Measurements from ENCODE around the gene DNAJC19. TPM values are rescaled to one million over a fixed set of nuclear protein-coding genes. Genes with fewer than 3 reads are reported as not detected.

Gene DNAJC19
- total and polyA plus RNA-seq, 2 donors (not counting 1 experiment from before 2014, with no cell fraction given), result 26.9 to 48.9 TPM

- TF ChIP-seq CTCF (IDR thresholded peaks at IDR 0.05) (no peak), EZH2 (IDR thresholded peaks at IDR 0.05; ENCODE audit: borderline replicate concordance, insufficient read depth, low read depth, low read length, poor library complexity, severe bottlenecking) (no peak)
- DNase-seq, result no peak
- H3K9ac ChIP-seq (ENCODE audit: low read length), result no peak overlapping the region
- H2AFZ ChIP-seq (ENCODE audit: insufficient read depth, low read depth, low read length, poor library complexity, severe bottlenecking), result no peak overlapping the region
- no peaks in the 10 kb centered on the region for H3K9me3 ChIP-seq (ENCODE audit: control extremely low read depth in 1 of 3, control insufficient read depth in 2 of 3, insufficient read depth in 1 of 3, low read length in 2 of 3)
- no peaks in the 10 kb centered on the region for H3K79me2 ChIP-seq (ENCODE audit: control insufficient read depth, insufficient read depth, low read length)
- peaks cover 9% of the 10 kb centered on the region for H3K4me1 Mint-ChIP-seq
- ChIA-PET POLR2A (no interaction called here), CTCF (interaction anchor here (0.7 kb wide), 1 partner anchor 32 kb away, joined by 4 read pairs; no protein-coding TSS in a partner anchor)
- no peak overlapping the region for H3K4me2 ChIP-seq (replicated peaks; ENCODE audit: low read depth, low read length, poor library complexity, severe bottlenecking)
- no peak overlapping the region for H3K27ac Mint-ChIP-seq
- H3K4me3 ChIP-seq (ENCODE audit: control extremely low read depth in 1 of 5, extremely low read depth in 1 of 5, insufficient read depth in 1 of 5, low read depth in 2 of 5, low read length in 4 of 5), result no peak overlapping the region
- no peak for ATAC-seq (ENCODE audit: low read depth)
- peaks cover 0 to 5% of the 10 kb centered on the region in 2 donors for H3K4me1 ChIP-seq (ENCODE audit: control insufficient read depth in 2 of 2, insufficient read depth in 2 of 2, low read length in 2 of 2)
- no peaks in the 10 kb centered on the region for H3K9me3 Mint-ChIP-seq (ENCODE audit: insufficient read depth)
- intact Hi-C loops (cut with micrococcal nuclease), result no loop called here
- H3K36me3 ChIP-seq (replicated peaks in 1 of 2; ENCODE audit: control extremely low read depth in 1 of 2, control insufficient read depth in 1 of 2, extremely low read depth in 1 of 2, insufficient read depth in 2 of 2, low read length in 1 of 2), result peaks cover 5 to 22% of the 10 kb centered on the region in 2 experiments
- no peak overlapping the region for H3K4me3 Mint-ChIP-seq
- no peaks in the 10 kb centered on the region for H3K27me3 Mint-ChIP-seq
- H3K27ac ChIP-seq (ENCODE audit: low read length in 2 of 2), result no peak overlapping the region
- H3K27me3 ChIP-seq (replicated peaks in 1 of 4; ENCODE audit: control extremely low read depth in 1 of 4, control insufficient read depth in 3 of 4, insufficient read depth in 4 of 4, low read length in 3 of 4), result no peaks in the 10 kb centered on the region
- H4K20me1 ChIP-seq (ENCODE audit: control insufficient read depth, insufficient read depth, low read length, poor library complexity, severe bottlenecking), result no peaks in the 10 kb centered on the region
These were observed 12.0 kb downstream of the DNAJC19 start for GRCh38 chr3:180977498-180977897.

- Histone ChIP-seq H3K27ac (ENCODE audit: low read length in 2 of 2) (no peak overlapping the region), H3K9ac (ENCODE audit: low read length) (no peak overlapping the region), H3K79me2 (ENCODE audit: control insufficient read depth, insufficient read depth, low read length) (no peaks in the 10 kb centered on the region), H3K4me2 (replicated peaks; ENCODE audit: low read depth, low read length, poor library complexity, severe bottlenecking) (no peak overlapping the region), H2AFZ (ENCODE audit: insufficient read depth, low read depth, low read length, poor library complexity, severe bottlenecking) (no peak overlapping the region), H4K20me1 (ENCODE audit: control insufficient read depth, insufficient read depth, low read length, poor library complexity, severe bottlenecking) (no peaks in the 10 kb centered on the region), H3K27me3 (replicated peaks in 1 of 4; ENCODE audit: control extremely low read depth in 1 of 4, control insufficient read depth in 3 of 4, insufficient read depth in 4 of 4, low read length in 3 of 4) (no peaks in the 10 kb centered on the region), H3K9me3 (ENCODE audit: control extremely low read depth in 1 of 3, control insufficient read depth in 2 of 3, insufficient read depth in 1 of 3, low read length in 2 of 3) (no peaks in the 10 kb centered on the region), H3K4me1 (ENCODE audit: control insufficient read depth in 2 of 2, insufficient read depth in 2 of 2, low read length in 2 of 2) (peaks cover 0 to 5% of the 10 kb centered on the region in 2 donors), H3K4me3 (ENCODE audit: control extremely low read depth in 1 of 5, extremely low read depth in 1 of 5, insufficient read depth in 1 of 5, low read depth in 2 of 5, low read length in 4 of 5) (no peak overlapping the region), H3K36me3 (replicated peaks in 1 of 2; ENCODE audit: control extremely low read depth in 1 of 2, control insufficient read depth in 1 of 2, extremely low read depth in 1 of 2, insufficient read depth in 2 of 2, low read length in 1 of 2) (peaks cover 7 to 35% of the 10 kb centered on the region in 2 experiments)
- ATAC-seq (ENCODE audit: low read depth) (no peak), DNase-seq (no peak)
- Mint-ChIP-seq H3K9me3 (ENCODE audit: insufficient read depth) (no peaks in the 10 kb centered on the region), H3K27ac (no peak overlapping the region), H3K4me3 (no peak overlapping the region), H3K4me1 (peaks cover 14% of the 10 kb centered on the region), H3K27me3 (no peaks in the 10 kb centered on the region)
- WGBS (ENCODE audit: insufficient coverage), result 81% methylated on average over 4 of the region's 6 CpGs
- POLR2A ChIA-PET, result no interaction called here
- no peak for TF ChIP-seq EZH2 (IDR thresholded peaks at IDR 0.05; ENCODE audit: borderline replicate concordance, insufficient read depth, low read depth, low read length, poor library complexity, severe bottlenecking)
- TF ChIP-seq CTCF (IDR thresholded peaks at IDR 0.05), result no peak
- CTCF ChIA-PET, result no interaction called here
- intact Hi-C loops (cut with micrococcal nuclease), result no loop called here
These were observed 15.2 kb downstream of the DNAJC19 start for GRCh38 chr3:180974286-180974685.
